ENCODE data around the gene TMCC1.

DNA sequence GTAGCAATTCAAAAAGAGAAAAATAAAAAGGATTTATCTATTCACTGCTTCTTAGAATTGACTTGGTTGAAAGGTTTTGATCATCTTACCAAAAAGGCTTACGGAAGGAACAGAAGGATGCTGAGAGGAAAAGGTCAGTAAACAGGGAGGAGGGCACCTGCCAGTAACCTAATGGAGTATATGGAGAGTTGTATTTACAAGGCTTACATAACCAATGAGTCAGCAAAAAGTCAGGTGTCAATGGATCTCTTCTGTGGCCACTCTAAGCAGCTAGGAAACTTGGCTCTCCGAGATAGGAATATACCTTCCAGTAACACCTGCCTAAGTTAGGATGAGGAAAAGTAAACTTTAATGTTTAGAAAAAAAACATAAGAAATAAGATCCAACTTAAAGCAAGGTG is 206.6 kb downstream of the TMCC1 start:
- TF ChIP-seq, protein P1, sequence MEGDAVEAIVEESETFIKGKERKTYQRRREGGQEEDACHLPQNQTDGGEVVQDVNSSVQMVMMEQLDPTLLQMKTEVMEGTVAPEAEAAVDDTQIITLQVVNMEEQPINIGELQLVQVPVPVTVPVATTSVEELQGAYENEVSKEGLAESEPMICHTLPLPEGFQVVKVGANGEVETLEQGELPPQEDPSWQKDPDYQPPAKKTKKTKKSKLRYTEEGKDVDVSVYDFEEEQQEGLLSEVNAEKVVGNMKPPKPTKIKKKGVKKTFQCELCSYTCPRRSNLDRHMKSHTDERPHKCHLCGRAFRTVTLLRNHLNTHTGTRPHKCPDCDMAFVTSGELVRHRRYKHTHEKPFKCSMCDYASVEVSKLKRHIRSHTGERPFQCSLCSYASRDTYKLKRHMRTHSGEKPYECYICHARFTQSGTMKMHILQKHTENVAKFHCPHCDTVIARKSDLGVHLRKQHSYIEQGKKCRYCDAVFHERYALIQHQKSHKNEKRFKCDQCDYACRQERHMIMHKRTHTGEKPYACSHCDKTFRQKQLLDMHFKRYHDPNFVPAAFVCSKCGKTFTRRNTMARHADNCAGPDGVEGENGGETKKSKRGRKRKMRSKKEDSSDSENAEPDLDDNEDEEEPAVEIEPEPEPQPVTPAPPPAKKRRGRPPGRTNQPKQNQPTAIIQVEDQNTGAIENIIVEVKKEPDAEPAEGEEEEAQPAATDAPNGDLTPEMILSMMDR (IDR thresholded peaks at IDR 0.05), result no peak
- no peak for TF ChIP-seq EP300 (IDR thresholded peaks at IDR 0.05)
- TF ChIP-seq POLR2A (IDR thresholded peaks at IDR 0.05), result no peak
